ENCODE data around the gene S100A5.

Gene S100A5

GRCh38 chr1:153556348-153556747 is 15.6 kb upstream of the S100A5 start:
- Histone ChIP-seq H3K36me3 (ENCODE audit: insufficient read depth, low read length) (no peaks in the 10 kb centered on the region), H3K27me3 (ENCODE audit: insufficient read depth, low read length, poor library complexity, severe bottlenecking) (no peaks in the 10 kb centered on the region), H3K4me2 (ENCODE audit: low read depth, low read length, poor library complexity, severe bottlenecking) (no peak overlapping the region), H3K79me2 (ENCODE audit: insufficient read depth, low read length) (no peaks in the 10 kb centered on the region), H3K4me1 (ENCODE audit: insufficient read depth, low read length, poor library complexity, severe bottlenecking) (peaks cover 12% of the 10 kb centered on the region), H3F3A (ENCODE audit: low read depth) (no peaks in the 10 kb centered on the region), H3K9me2 (replicated peaks; ENCODE audit: low read depth, low read length) (no peaks in the 10 kb centered on the region), H3K9me3 (ENCODE audit: insufficient read depth, low read depth, low read length) (no peaks in the 10 kb centered on the region), H2AFZ (ENCODE audit: low read length) (no peak overlapping the region), H3K4me3 (ENCODE audit: low read length, poor library complexity, severe bottlenecking) (no peak overlapping the region), H4K20me1 (ENCODE audit: insufficient read depth, low read length, poor library complexity, severe bottlenecking) (no peaks in the 10 kb centered on the region), H3K9ac (ENCODE audit: low read depth, low read length, poor library complexity, severe bottlenecking) (no peak overlapping the region)
- no peak for TF ChIP-seq EZH2phosphoT487 (IDR thresholded peaks at IDR 0.05; ENCODE audit: borderline replicate concordance)
- no peak for TF ChIP-seq CTCF (conservative IDR thresholded peaks at IDR 0.05; ENCODE audit: low read length)

GRCh38 chr1:153553830-153554541 is 13.3 kb upstream of the S100A5 start:
- H4K20me1 ChIP-seq (ENCODE audit: insufficient read depth, low read length, poor library complexity, severe bottlenecking): no peaks in the 10 kb centered on the region
- no peak for TF ChIP-seq CTCF (conservative IDR thresholded peaks at IDR 0.05; ENCODE audit: low read length)
- no peak for TF ChIP-seq EZH2phosphoT487 (IDR thresholded peaks at IDR 0.05; ENCODE audit: borderline replicate concordance)
- H3K79me2 ChIP-seq (ENCODE audit: insufficient read depth, low read length): no peaks in the 10 kb centered on the region
- peak overlapping the region; percentile 35 for H3K9ac ChIP-seq (ENCODE audit: low read depth, low read length, poor library complexity, severe bottlenecking)
- H3K4me1 ChIP-seq (ENCODE audit: insufficient read depth, low read length, poor library complexity, severe bottlenecking): peaks cover 27% of the 10 kb centered on the region
- H3K9me2 ChIP-seq (replicated peaks; ENCODE audit: low read depth, low read length): no peaks in the 10 kb centered on the region
- no peaks in the 10 kb centered on the region for H3K9me3 ChIP-seq (ENCODE audit: insufficient read depth, low read depth, low read length)
- H2AFZ ChIP-seq (ENCODE audit: low read length): no peak overlapping the region
- no peaks in the 10 kb centered on the region for H3F3A ChIP-seq (ENCODE audit: low read depth)
- H3K36me3 ChIP-seq (ENCODE audit: insufficient read depth, low read length): no peaks in the 10 kb centered on the region
- H3K27me3 ChIP-seq (ENCODE audit: insufficient read depth, low read length, poor library complexity, severe bottlenecking): no peaks in the 10 kb centered on the region
- H3K4me3 ChIP-seq (ENCODE audit: low read length, poor library complexity, severe bottlenecking): no peak overlapping the region
- H3K4me2 ChIP-seq (ENCODE audit: low read depth, low read length, poor library complexity, severe bottlenecking): no peak overlapping the region

GRCh38 chr1:153553096-153553495 is 12.4 kb upstream of the S100A5 start:
- Histone ChIP-seq H3K4me3 (ENCODE audit: low read length, poor library complexity, severe bottlenecking) (no peak overlapping the region), H3K27me3 (ENCODE audit: insufficient read depth, low read length, poor library complexity, severe bottlenecking) (no peaks in the 10 kb centered on the region), H3K36me3 (ENCODE audit: insufficient read depth, low read length) (no peaks in the 10 kb centered on the region), H4K20me1 (ENCODE audit: insufficient read depth, low read length, poor library complexity, severe bottlenecking) (no peaks in the 10 kb centered on the region), H3K9me3 (ENCODE audit: insufficient read depth, low read depth, low read length) (no peaks in the 10 kb centered on the region), H3F3A (ENCODE audit: low read depth) (no peaks in the 10 kb centered on the region), H3K9me2 (replicated peaks; ENCODE audit: low read depth, low read length) (no peaks in the 10 kb centered on the region), H3K4me1 (ENCODE audit: insufficient read depth, low read length, poor library complexity, severe bottlenecking) (peaks cover 34% of the 10 kb centered on the region), H3K79me2 (ENCODE audit: insufficient read depth, low read length) (no peaks in the 10 kb centered on the region), H3K4me2 (ENCODE audit: low read depth, low read length, poor library complexity, severe bottlenecking) (no peak overlapping the region), H3K9ac (ENCODE audit: low read depth, low read length, poor library complexity, severe bottlenecking) (no peak overlapping the region), H2AFZ (ENCODE audit: low read length) (no peak overlapping the region)
- TF ChIP-seq EZH2phosphoT487 (IDR thresholded peaks at IDR 0.05; ENCODE audit: borderline replicate concordance): no peak
- no peak for TF ChIP-seq CTCF (conservative IDR thresholded peaks at IDR 0.05; ENCODE audit: low read length)
